ENCODE results near the gene PUM2.

DNA sequence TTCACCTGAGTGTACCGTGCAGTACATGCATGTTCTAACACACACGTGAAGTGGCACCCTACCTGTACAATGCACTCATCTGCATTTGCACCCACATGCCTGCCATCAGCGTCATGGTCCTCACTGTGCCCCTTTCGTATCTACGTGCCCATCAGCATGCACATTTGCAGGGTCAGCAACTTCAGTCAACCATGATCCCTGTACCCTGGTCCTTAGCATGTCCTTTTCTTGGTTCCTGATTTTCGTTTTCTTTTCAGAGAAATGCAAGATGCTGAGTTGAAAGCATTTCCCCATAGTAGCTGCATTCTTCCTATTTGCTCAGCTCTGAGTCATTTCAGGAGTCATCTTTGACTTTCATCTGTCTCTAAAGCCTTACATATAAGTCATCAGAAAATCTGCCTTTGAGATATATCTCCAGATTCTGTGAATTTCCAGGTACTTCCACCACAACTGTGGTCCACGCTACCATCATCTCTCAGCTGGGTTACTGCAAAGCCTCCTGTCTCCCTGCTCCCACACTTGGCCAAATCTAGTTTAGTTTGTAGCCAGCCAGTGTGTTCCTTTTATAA lies 14.7 kb upstream of the PUM2 start:
- no peak for TF ChIP-seq CTCF (IDR thresholded peaks at IDR 0.05)
- peak in 1 of 2 donors; percentile 12 for TF ChIP-seq EP300 (IDR thresholded peaks at IDR 0.05)
- TF ChIP-seq POLR2A (IDR thresholded peaks at IDR 0.05), result no peak

All from tibial nerve (tissue), 4 donors.